AG09319 (cell line): ENCODE results near the gene ATP1A2.
A peak's percentile ranks its signal among the peaks of the same experiment; 100 is the strongest.

Source experiments
- DNase-seq: peaks from one replicate; pipeline ENCODE4 v3.0.0-alpha.2; 2010; ENCODE audit warnings: low read depth; ENCODE audit errors: extremely low read depth
- TF ChIP-seq, protein P1 (sequence below): IDR thresholded peaks from 2 replicates; pipeline ENCODE4 v1.5.1; 2011; ENCODE audit warnings: low read depth, mild to moderate bottlenecking, inconsistent platforms, low read length, moderate library complexity

Gene ATP1A2

DNA sequence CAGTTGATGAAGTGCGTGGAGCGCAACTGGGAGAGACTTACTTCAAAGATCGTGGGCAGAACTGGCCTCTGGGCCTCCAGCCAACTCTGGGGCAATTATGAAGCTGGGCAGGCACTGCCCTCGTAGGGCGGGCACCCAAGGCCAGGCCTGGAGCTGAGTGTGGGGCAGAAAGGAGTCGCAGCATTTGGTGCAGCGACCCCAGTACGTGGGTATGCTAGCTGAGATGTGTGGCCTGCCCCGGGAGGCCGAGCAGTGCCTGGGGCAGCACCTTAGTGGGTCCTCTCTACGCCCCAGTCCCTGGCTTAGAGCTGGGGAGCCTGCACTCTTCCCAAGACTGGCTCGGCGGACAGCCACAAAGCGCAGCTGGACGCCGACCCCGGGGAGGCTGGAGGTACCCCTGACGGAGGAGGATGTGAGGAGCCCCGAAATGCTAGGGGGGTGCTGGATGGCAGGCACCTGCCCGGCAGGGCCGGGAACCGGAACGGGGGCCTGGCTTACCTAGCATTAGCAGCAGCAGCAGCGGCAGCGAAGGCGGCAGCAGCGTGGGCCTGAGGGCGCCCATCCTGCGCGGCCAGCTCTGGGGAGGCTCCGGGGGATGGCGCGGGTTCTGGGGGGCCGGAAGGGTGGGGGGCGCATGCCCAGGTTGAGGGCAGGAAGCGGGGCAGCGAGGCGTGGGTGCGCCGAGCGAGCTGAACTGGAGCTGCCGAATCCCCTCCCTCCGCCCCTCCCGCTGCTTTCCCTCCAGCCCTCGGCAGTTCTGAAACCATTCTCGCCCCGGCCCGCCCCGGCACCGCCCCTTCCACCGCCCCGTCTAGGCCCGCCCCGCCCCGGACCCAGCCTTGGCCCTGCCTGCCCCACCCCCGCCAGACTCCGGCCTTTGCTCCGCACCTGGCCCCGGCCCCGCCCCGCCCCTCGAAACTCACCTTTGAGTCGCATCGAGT lies 17.4 kb upstream of the ATP1A2 start, which contains the start of gene IGSF8:
IGSF8 (minus strand) TSS at position 709 of the 941 bp plus-strand sequence; CDS start at position 562, 147 bp downstream.
- peak; percentile 37 for DNase-seq
- TF ChIP-seq, protein P1, sequence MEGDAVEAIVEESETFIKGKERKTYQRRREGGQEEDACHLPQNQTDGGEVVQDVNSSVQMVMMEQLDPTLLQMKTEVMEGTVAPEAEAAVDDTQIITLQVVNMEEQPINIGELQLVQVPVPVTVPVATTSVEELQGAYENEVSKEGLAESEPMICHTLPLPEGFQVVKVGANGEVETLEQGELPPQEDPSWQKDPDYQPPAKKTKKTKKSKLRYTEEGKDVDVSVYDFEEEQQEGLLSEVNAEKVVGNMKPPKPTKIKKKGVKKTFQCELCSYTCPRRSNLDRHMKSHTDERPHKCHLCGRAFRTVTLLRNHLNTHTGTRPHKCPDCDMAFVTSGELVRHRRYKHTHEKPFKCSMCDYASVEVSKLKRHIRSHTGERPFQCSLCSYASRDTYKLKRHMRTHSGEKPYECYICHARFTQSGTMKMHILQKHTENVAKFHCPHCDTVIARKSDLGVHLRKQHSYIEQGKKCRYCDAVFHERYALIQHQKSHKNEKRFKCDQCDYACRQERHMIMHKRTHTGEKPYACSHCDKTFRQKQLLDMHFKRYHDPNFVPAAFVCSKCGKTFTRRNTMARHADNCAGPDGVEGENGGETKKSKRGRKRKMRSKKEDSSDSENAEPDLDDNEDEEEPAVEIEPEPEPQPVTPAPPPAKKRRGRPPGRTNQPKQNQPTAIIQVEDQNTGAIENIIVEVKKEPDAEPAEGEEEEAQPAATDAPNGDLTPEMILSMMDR, result no peak

DNA sequence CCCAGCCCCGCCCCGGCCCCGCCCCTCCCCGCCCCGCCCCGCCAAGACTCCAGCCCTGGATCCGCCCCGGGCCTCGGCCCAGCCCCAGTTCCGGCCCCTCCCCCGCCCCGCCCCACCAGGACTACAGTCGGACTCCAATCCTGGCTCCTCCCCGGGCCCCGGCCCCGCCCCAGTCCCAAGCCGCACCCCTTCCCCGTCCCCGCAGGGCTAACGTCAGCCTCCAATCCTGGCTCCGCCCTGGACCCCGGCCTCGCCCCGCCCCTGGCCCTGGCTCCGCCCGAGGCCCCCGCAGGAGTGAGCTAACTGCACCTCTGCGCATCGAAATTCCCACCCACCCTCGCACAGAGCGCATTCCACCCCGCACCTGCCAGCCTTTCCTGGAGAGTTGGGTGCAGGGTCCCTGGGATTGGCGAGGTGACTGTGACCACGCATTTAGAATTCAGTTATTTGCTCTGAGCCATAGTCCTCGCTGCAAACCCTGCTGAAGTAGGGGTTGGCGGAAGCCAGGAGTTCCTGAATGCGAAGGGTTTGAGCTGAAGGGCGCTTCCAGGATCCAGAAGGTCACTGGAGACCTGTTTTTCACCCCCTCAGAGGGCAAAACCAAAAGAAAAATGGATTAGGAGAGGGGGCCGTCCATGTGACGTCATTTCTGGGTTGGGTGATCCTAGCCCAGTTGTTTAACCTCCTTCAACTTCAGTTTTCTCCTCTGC lies 16.6 kb upstream of the ATP1A2 start:
- TF ChIP-seq, protein P1, result no peak
- peak; percentile 82 for DNase-seq

DNA sequence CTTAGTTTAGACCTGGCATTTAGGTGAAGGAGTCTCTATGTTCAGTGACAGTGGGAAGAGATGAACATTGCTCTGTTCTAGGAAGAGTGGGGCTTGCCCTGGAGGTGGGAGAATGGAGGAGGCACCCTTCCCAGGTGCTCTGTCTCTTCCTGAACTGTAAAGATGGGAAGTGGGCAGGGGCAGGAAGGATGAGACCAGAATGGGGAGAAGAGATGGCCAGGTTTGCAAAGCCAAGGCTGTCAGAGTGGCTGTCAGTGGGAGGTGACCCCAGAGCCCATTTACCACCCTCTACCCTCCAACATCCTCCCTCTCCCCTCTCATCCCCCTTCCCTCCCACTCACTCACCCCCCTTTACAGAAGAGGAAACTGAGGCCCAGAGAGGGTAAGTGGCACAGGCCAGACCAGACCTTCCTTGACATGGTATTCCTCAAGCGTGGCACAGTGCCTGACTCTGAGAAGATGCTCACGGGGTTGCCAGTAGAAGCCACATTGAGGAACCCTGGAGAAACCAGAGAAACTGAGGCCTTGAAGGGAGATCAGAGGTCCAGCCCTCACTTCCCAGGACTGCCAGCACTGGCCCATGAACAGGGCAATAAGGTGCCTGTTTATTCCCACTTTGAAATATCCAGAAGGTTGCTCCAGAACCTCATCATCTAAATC lies 15.7 kb upstream of the ATP1A2 start:
- no peak for DNase-seq
- TF ChIP-seq, protein P1, result no peak

DNA sequence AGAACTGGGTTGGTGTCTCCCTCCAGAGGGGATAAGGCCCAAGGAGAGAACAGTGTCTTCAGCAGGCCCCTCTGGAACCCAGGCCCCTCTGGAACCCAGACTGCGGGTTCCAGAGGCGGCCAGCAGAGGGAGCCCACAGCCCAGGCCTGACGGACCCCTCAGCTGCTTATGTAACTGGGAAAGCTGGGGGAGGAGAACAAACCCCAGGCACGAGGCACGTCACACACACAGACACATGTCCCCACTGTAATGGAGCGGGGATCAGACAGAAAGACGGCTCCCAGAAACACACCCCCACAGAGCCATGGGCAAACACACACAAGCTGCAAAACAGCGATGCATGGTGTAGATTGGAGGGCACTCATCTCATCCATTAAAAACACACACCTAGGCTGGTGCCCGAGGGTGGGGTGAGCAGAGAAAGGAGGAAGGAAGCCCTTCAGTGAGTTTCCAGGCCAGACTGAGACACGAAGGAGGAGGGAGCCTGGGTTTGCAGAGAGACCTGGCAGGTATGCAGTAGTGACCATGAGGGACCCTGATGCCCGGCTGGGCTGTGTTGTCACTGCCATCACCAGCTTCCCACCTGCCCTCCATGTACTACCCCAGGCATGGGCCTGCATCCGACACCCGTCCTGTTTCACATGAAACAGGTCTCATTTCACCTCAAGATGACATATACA lies 14.4 kb upstream of the ATP1A2 start:
- no peak for DNase-seq
- TF ChIP-seq, protein P1, result peak; percentile 90

DNA sequence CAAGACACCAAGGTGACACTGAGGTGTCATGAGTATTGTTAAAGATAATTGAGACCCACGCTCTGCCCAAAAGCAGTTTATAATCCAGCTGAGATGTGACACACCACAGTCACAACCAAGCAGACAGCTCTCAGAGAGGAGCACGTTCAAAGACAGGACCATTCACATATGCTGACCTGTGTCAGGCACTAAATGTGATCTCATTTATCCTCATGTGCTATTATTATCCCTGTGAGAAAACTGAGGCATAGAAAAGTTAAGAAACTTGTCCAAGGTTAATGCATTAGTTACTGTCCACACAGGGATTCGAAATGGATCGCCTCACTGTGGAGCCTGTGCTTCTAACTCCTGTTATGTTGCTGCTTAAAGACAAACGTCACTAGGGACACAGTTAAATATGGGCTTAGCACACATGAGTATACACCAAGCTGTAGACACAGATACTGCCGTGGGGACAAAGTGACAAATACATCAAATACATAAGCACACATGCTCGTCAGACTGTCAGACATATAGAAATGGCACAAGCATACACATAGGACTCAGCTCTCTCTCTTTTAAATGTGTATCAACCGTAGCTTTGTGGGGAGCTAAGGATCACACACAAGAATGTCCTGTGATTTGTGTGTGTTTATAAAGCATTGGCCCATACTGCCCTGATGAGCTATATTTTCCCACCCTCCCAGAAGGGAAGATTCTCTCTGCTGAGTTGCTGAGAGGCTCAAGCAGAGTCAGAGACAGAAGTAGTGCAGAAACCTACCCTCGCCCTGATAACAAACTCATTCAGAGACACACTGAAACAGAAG lies 13.6 kb upstream of the ATP1A2 start:
- TF ChIP-seq, protein P1, result no peak

DNA sequence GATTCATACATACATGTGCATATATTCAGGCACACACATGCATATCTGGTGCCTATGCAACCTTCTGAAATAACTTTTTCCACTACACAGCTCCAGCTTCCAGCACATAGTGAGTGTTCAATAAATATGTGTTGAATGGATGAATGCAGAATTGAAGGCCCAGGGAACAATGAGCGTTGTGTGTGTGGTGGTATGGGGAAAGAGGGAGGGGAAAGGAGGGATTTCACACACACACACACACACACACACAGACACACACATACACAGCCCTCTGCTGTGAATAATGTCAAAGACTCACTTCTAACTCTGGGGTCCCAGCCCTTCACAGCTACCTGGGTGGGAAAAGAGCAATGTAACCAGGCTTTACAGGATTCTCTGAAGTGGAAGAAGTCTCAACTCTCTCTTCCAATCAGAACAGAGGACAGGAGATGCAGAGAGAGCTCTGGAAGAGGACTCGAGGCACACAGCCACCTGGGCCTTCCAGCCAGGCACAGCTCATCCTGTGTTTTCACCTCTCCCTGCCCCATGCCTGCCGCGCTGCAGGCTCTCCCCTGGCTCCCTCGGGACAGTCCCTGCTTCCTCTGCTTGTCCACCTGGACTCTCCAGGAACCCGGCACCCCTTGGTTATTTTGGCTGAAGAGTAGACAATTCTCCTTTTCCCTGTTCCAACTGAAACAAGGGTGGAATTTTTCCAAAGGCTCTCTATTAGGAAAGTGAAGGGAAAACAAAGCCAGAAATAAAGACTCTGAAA lies 11.7 kb upstream of the ATP1A2 start:
- DNase-seq, result no peak
- TF ChIP-seq, protein P1, result no peak

More for the DNA sequence above, 13.6 kb upstream of the ATP1A2 start:
- DNase-seq, result no peak
